Omental fat pad (tissue), 4 donors: ENCODE results near the gene RAB7A. TPM values are rescaled to one million over a fixed set of nuclear protein-coding genes. Genes with fewer than 3 reads are reported as not detected.
"Not testable (repeated sequence)": the region's sequence is repeated elsewhere in the genome, so short reads cannot be mapped to it uniquely, and the experiment has no call there.

Experiments
- ATAC-seq: fragments of 150-250 bp; one replicate; pipeline ENCODE4 v1.9.1; 2016; ENCODE audit warnings: mild to moderate bottlenecking, moderate library complexity; ENCODE audit not compliant: low FRiP score
- DNase-seq: peaks from one replicate; pipeline ENCODE4 v3.0.0-alpha.2; 2019; ENCODE audit warnings: low spot score
- CTCF ChIP-seq, 3 donors: fragments of 450-650 bp; IDR thresholded peaks; one replicate each; pipeline ENCODE4 v1.5.1; 2016 to 2017; ENCODE audit warnings: antibody characterized with exemption in 3 of 3, mild to moderate bottlenecking in 3 of 3, moderate library complexity in 2 of 3
- total RNA-seq, 4 donors: library from RNA; depleted of rRNA; stranded (reverse); fragments of >200 nt; gene quantifications; one replicate each; pipeline ENCODE4 v1.1.0, GENCODE V29; 2016

The RAB7A gene
- total RNA-seq, 4 donors from 2014 or later = 125 to 170 (median 135) TPM

DNA sequence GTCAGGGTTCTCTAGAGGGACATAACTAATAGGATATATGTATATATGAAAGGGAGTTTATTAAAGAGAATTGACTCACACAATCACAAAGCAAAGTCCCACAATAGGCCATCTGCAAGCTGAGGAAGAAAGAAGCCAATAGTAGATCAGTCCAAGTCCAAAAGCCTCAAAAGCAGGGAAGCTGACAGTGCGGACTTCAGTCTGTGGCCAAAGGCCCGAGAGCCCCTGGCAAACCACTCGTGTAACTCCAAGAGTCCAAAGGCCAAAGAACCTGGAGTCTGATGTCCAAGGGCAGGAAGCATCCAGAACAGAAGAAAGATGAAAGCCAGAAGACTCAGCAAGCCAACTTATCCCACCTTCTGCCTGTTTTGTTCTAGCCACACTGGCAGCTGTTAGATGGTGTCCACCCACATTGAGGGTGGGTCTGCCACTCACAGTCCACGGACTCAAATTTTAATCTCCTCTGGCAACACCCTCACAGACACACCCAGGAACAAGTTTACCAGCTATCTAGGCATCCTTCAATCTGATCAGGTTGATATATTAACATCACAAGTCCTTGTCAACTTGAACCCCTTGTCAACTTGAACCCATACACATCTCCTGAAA lies 99.2 kb downstream of the RAB7A start:
- no peak for ATAC-seq
- no peak for TF ChIP-seq CTCF (IDR thresholded peaks at IDR 0.05)
- DNase-seq = no peak

- not testable (repeated sequence) for ATAC-seq, DNase-seq
These were observed 103.1 kb downstream of the RAB7A start for GRCh38 chr3:128829087-128829486.

DNA sequence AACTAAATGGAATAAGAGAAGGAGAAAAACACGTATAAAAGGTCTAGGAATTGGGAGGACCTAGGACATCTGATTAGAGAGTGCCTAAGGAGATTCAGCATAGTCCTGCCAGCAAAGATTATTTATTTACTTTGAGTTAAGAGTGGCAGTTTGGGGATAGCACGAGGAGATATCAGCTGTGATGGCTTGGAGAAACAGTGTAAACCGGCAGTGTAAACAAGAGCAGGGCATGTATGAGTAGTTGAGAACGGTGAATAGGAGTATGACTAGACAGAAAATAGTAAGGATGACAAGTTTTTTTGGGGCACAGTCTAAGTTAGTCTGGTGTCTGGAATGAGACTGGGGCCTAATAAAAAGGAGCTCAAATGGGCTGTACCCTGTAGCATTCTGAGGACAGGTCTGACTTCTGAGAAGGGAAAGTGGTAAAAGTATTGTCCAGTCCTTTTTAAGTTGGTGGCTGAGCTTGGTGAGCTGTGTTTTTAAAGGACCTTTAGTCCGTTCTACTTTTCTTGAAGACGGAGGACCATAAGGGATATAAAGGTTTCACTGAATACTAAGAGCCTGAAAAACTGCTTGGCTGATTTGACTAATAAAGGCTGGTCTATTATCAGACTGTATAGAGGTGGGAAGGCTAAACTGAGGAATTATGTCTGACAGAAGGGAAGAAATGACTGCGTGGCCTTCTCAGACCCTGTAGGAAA lies 104.1 kb downstream of the RAB7A start:
- not testable (repeated sequence) for DNase-seq, ATAC-seq

GRCh38 chr3:128830762-128831161 lies 104.8 kb downstream of the RAB7A start:
- ATAC-seq, DNase-seq: not testable (repeated sequence)

GRCh38 chr3:128832979-128833378 lies 107.0 kb downstream of the RAB7A start:
- ATAC-seq = not testable (repeated sequence)

GRCh38 chr3:128835096-128835495 lies 109.1 kb downstream of the RAB7A start:
- TF ChIP-seq CTCF (IDR thresholded peaks at IDR 0.05) = no peak
- DNase-seq = no peak
- ATAC-seq = no peak

More at GRCh38 chr3:128832979-128833378, 107.0 kb downstream of the RAB7A start:
- not testable (repeated sequence) for DNase-seq

DNA sequence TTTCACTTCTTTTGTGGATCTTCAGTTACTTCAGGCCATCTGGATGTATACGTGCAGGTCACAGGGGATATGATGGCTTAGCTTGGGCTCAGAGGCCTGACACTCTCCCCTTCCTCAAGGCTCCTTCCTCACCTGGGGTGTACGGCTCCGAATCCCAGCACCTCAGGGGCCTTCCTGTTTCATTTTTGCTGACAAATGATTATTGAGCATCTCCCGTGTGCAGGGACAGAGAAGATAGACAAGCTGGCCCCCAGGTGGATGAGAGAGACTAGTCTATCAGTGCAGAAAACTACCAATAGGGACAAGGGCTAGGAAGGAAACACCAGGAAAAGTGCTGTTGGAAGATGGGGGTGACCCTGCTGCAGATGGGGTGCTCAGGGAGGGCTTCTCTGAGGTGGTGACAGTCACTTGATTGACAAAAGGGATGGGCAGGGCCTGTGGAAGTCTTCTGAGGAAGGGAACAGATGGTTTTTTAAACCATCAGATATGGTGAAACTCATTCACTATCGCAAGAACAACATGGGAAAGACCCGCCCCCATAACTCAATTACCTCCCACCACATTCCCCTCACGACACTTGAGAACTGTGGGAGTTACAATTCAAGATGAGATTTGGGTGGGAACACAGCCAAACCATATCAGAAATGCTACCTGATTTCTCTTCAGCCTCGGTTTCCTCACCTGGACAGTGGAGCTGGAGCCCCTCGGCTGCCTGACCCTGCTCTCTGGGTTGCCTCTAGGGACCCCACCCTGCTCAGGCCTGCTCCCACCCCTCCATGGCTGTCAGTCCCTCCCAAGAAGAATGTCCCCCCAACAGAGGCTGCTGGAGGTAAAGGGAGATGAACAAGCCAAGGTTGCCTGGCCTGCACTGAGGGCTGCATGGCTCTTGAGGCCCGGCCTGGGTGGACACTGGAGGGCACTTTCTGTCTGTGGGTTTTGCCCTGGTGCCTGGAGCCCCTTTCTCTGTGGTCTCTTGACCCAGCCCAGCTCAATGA lies 116.2 kb downstream of the RAB7A start:
- no peak for TF ChIP-seq CTCF (IDR thresholded peaks at IDR 0.05)
- DNase-seq (no peak), ATAC-seq (no peak)

DNA sequence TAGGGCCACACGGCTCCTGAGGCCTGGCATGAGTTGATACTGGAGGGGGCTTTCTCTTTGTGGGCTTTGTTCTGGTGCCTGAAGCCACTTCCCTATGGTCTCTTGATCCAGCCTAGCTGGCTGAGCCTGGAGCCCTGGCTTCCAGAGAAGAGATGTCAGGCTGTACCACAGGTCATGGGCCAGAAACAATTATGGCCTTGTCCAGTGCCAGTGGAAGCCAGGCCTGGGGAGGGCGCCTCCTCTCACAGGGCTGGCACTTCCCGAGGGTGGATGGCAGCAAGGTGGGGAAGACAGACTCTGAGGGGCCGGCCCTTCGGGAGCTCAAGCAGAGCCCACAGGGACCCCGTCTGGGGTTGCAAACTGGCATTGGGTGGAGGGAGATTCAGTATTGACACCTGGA lies 118.5 kb downstream of the RAB7A start:
- DNase-seq (no peak), ATAC-seq (no peak)
- TF ChIP-seq CTCF (IDR thresholded peaks at IDR 0.05) = no peak
